Measurements from ENCODE around the gene FREM3. TPM values are rescaled to one million over a fixed set of nuclear protein-coding genes. Genes with fewer than 3 reads are reported as not detected.
A peak's percentile ranks its signal among the peaks of the same experiment; 100 is the strongest.
"Not testable (repeated sequence)": the region's sequence is repeated elsewhere in the genome, so short reads cannot be mapped to it uniquely, and the experiment has no call there.

FREM3 gene
- total and polyA plus RNA-seq, 8 donors, result not detected

DNA sequence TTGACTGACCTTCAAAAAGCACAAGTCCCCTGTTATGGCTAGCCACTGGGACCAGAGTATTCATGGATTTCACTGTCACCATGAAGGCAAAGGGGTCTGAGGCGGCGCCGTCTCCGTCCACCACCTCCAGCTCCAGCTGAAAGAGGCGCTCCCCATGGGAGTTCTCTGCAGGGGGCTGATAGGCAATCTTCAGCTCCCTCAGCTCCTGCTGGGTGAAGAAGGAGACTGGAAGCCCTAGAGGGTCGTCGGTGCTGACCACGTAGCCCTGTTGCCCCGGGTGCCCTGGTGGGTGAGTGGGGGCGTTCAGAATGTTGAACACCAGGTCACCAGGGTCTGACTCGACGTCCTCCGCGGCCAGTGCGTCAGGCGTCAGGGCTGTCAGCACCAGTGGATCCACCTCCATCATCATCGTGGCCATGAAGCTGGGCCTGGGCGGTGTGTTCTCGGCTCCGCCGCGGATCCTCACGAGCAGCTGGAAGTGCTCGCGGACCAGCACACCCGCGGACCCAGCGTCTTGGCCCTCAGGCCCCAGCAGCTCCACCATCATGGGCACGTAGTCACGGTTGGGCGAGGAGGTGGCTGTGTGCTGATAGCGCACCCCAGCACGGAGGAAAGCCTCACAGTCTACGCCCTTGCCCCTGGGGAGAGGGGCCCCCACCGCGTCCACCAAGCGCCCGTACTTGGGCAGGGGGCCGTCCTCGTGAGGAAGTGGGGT is 987 bp downstream of the FREM3 start:
- 39 to 41% methylated on average over 40 of the region's 40 CpGs for WGBS, 2 donors
- no peaks in the 10 kb centered on the region for H3K9me3 ChIP-seq
- TF ChIP-seq, protein P1, sequence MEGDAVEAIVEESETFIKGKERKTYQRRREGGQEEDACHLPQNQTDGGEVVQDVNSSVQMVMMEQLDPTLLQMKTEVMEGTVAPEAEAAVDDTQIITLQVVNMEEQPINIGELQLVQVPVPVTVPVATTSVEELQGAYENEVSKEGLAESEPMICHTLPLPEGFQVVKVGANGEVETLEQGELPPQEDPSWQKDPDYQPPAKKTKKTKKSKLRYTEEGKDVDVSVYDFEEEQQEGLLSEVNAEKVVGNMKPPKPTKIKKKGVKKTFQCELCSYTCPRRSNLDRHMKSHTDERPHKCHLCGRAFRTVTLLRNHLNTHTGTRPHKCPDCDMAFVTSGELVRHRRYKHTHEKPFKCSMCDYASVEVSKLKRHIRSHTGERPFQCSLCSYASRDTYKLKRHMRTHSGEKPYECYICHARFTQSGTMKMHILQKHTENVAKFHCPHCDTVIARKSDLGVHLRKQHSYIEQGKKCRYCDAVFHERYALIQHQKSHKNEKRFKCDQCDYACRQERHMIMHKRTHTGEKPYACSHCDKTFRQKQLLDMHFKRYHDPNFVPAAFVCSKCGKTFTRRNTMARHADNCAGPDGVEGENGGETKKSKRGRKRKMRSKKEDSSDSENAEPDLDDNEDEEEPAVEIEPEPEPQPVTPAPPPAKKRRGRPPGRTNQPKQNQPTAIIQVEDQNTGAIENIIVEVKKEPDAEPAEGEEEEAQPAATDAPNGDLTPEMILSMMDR (IDR thresholded peaks at IDR 0.05), result no peak
- intact Hi-C loops (cut with DNase I), result no loop called here
- H3K27me3 ChIP-seq, result peaks cover 0 to 11% (median 4%) of the 10 kb centered on the region in 4 donors
- FAIRE-seq (no peak), ATAC-seq (no peak), DNase-seq (peak in 1 of 6 donors; percentile 57)
- peaks cover 0 to 5% (median 3%) of the 10 kb centered on the region in 3 donors for H3K4me1 ChIP-seq
- no peak overlapping the region for H3K27ac ChIP-seq
- H3K36me3 ChIP-seq, result no peaks in the 10 kb centered on the region
- H3K4me3 ChIP-seq, result peak overlapping the region in 1 of 4 donors; percentile 45

DNA sequence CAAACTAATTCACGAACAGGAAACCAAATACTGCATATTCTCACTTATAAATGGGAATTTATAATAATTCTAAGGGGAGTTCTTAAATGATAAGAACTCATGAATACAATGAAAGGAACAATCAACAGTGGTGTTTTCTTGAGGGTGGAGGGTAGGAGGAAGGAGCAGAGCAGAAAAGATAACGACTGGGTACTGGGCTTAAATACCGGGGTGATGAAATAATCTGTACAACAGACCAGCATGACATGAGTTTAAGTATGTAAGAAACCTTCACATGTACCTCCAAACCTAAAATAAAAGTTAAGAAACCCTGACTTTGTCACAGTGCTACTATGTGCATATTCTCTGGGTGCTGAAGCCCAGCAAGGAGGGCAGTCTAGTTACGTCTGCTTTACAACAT is 6.6 kb downstream of the FREM3 start:
- no peak for ATAC-seq

DNA sequence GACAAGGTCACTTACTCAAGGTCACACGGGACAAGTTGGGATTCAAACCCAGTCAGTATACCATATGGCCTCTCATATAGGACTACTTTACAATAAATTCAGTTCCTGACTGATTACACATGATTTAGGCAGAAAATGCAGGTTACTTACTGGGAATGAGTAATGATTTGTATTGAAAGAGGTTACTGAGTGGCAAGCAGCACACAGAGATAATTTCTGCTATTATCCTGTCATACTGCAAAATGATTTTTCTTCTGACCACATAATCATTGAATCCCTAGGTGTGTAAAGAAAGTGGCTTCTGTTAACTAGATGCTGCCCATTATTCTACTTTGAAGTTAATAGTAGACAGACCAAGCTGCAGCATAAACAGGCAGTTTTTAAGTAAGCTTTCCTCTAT is 8.2 kb downstream of the FREM3 start:
- intact Hi-C loops (cut with DNase I), result no loop called here
- FAIRE-seq, result no peak
- Histone ChIP-seq H3K9me3 (no peaks in the 10 kb centered on the region), H3K4me3 (no peak overlapping the region), H3K4me1 (no peaks in the 10 kb centered on the region), H3K36me3 (no peaks in the 10 kb centered on the region), H3K27ac (no peak overlapping the region), H3K27me3 (no peaks in the 10 kb centered on the region)
- ATAC-seq, result no peak
- no peak for DNase-seq
- TF ChIP-seq, protein P1 (IDR thresholded peaks at IDR 0.05), result no peak
- WGBS, 2 donors, result 67 to 76% methylated on average over 1 of the region's 1 CpG

More for the DNA sequence above, 6.6 kb downstream of the FREM3 start:
- WGBS, 2 donors, result 82 to 84% methylated on average over 4 of the region's 4 CpGs
- DNase-seq, result no peak
- no peaks in the 10 kb centered on the region for H3K9me3 ChIP-seq
- FAIRE-seq, result no peak
- H3K27ac ChIP-seq, result no peak overlapping the region
- H3K27me3 ChIP-seq, result no peaks in the 10 kb centered on the region
- intact Hi-C loops (cut with DNase I), result no loop called here
- H3K4me1 ChIP-seq, result no peaks in the 10 kb centered on the region
- TF ChIP-seq, protein P1 (IDR thresholded peaks at IDR 0.05), result no peak
- H3K36me3 ChIP-seq, result no peaks in the 10 kb centered on the region
- no peak overlapping the region for H3K4me3 ChIP-seq

DNA sequence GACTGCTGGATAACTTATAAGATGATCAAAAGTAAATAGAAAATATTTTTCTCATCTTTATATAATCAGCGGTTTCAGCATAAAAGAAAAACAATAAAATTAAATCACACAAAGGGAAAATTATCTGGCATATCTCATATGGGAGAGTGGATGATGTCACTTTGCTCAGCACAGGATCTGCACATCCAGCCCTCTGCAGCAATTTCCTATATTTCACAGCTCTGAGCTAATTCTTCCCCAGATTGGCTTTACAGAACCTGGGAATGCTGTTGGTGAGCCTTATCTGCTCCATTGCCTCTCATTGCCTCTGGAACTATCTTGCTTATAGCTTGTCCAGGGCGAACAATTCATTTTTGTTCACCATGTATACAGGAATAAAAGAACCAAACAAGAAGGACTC is 21.0 kb downstream of the FREM3 start:
- H3K36me3 ChIP-seq, result no peaks in the 10 kb centered on the region
- DNase-seq, result no peak
- FAIRE-seq, result no peak
- H3K27ac ChIP-seq, result no peak overlapping the region
- no peak overlapping the region for H3K4me3 ChIP-seq
- H3K27me3 ChIP-seq, result no peaks in the 10 kb centered on the region
- intact Hi-C loops (cut with DNase I), result no loop called here
- TF ChIP-seq, protein P1 (IDR thresholded peaks at IDR 0.05), result no peak
- no peak for ATAC-seq
- H3K9me3 ChIP-seq, result no peaks in the 10 kb centered on the region
- no peaks in the 10 kb centered on the region for H3K4me1 ChIP-seq
- WGBS, 2 donors, result 83 to 90% methylated on average over 2 of the region's 2 CpGs

DNA sequence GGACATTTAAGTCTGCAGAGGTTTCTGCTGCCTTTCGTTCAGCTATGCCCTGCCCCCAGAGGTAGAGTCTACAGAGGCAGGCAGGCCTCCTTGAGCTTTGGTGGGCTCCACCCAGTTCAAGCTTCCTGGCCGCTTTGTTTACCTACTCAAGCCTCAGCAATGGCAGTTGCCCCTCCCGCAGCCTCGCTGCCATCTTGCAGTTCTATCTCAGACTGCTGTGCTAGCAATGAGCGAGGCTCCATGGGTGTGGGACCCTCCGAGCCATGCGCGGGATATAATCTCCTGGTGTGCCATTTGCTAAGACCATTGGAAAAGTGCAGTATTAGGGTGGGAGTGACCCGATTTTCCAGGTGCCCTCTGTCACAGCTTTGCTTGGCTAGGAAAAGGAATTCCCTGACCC is 26.8 kb downstream of the FREM3 start:
- H3K27me3 ChIP-seq; intact Hi-C loops (cut with DNase I); H3K27ac ChIP-seq; H3K4me3 ChIP-seq; H3K36me3 ChIP-seq; H3K9me3 ChIP-seq; FAIRE-seq; H3K4me1 ChIP-seq; ATAC-seq: not testable (repeated sequence)
- peak in 1 of 6 donors; percentile 26 for DNase-seq
- 91 to 92% methylated on average over 9 of the region's 9 CpGs for WGBS, 2 donors

Data from pancreas (tissue), 10 donors.